OCI-LY1 (cell line): ENCODE results near the gene GLIS1.

Source experiments
- CTCF ChIP-seq: fragments of 200-600 bp; sonication (generic), shearing (Covaris generic); IDR thresholded peaks from 2 replicates; pipeline ENCODE4 v1.5.1; 2017; ENCODE audit warnings: mild to moderate bottlenecking, antibody characterized with exemption, low read length, moderate library complexity, mixed read lengths
- EZH2 ChIP-seq: fragments of 200-600 bp; sonication (generic), shearing (Covaris generic); IDR thresholded peaks from 2 replicates; pipeline ENCODE4 v1.8.0; 2017; ENCODE audit warnings: borderline replicate concordance, mixed run types, mild to moderate bottlenecking, antibody characterized with exemption, low read length, moderate library complexity, mixed read lengths

- no peak for TF ChIP-seq CTCF
- TF ChIP-seq EZH2: no peak
Observed at GRCh38 chr1:53683986-53684740, 54.8 kb downstream of the GLIS1 start.
